HG03196 (cell line): ENCODE measurements around the gene DNAAF1.
"Not testable (repeated sequence)": the region's sequence is repeated elsewhere in the genome, so short reads cannot be mapped to it uniquely, and the experiment has no call there.

ENCODE experiments used
- ATAC-seq: cut with Tn5 transposase; IDR thresholded peaks from one replicate; pipeline ENCODE4 v1.9.1; 2021; ENCODE audit not compliant: unreplicated experiment

DNAAF1 gene

GRCh38 chr16:84182680-84183571 lies 37.8 kb downstream of the DNAAF1 start:
- no peak for ATAC-seq

- no peak for ATAC-seq
Measured at GRCh38 chr16:84183572-84183875, 38.4 kb downstream of the DNAAF1 start.

DNA sequence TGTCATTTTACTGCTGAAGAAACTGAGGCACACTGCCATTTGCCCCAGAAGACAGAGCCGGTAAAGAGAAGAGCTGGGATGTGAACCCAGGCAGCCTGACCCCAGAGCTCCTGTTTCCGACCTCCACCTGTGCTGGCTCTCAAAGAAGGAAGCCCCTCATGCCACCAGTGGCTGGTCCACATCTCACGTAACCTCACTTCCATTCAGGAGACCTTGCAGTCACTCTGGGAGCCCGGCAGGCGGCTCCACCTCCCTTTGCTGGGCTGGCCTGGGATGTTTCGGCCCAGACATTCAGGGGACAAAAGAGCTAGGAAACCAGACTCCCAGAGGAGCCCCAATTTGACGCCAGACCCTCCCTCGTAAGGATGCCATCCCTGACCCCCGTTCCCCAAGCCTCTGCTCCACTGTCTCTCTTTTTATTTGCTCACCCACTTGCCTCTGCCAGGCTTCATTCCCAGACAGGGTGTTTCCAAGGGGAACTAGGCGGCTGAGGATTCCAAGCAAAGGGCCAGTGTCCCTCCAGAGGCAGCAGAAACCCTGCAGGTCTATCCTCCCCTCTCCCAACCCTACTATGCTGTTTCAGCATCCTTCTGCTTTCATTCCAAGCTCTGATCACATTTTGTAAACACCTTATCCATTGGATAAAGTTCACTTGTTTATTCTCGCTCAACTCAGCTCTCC lies 38.9 kb downstream of the DNAAF1 start:
- no peak for ATAC-seq

DNA sequence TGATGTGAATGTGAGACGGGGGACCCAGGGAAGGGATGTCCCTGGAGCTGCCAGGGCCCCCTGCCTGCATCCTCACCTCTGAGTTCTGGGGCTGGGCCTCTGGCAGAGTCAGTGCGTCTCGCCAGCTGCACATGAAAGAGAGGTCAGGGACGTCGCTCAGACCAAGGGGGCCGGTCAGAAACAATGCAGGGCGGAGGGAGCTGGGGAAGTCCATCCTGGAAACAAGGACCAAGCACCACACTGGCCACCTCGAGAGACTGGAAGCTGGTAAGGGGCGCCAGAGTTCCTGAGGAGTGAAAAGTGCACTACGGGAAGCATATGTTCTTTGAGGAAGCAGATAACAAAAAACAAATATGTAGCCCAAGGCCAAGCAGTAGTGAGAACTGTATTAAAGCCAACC lies 39.7 kb downstream of the DNAAF1 start:
- ATAC-seq: no peak

DNA sequence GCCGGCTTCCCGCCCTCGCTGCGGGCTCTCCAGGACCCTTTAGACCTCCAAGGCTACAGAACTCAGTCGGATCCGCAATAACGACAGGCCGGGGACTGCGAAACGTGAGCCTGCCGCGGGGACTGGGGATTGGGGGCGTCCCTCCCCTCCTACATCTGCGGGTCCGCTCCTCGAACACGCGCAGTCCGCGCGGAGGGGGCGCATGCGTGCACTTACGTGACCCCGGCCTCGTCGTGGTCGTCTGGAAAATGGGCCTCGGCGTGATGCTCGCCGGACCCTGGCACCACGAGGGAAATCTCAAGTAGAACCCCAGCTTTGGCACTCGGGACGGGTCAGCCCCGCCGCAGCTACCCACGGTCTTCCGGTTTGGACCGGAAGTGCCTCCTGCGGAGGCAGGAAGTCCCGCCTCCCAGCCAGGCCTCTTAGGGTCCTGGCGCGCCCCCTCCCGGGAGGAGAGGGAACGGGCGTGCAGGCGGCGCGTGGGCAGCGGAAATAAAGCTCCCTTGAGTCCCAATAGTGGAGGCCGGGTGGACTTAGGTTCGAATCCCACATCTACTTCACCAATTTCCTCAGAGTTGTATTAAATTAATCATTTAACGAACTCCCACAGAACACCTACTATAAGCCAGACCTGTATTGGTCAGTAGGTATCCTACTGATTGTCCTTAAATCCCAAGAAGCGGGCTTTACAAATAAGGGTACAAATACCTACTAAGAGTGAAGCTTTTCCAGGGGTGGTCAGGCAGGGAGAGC lies 41.8 kb downstream of the DNAAF1 start, which contains the start of gene TAF1C:
Gene TAF1C (minus strand): TSS at position 373 of the 753 bp plus-strand sequence. CDS start 2,069 bp downstream, outside the sequence.
- ATAC-seq: peak; percentile 96

- no peak for ATAC-seq
Measured at GRCh38 chr16:84190731-84191388, 45.8 kb downstream of the DNAAF1 start, which contains the start of gene ADAD2. ADAD2 (plus strand) TSS chr16:84191157; CDS start chr16:84191231, 74 bp downstream.

DNA sequence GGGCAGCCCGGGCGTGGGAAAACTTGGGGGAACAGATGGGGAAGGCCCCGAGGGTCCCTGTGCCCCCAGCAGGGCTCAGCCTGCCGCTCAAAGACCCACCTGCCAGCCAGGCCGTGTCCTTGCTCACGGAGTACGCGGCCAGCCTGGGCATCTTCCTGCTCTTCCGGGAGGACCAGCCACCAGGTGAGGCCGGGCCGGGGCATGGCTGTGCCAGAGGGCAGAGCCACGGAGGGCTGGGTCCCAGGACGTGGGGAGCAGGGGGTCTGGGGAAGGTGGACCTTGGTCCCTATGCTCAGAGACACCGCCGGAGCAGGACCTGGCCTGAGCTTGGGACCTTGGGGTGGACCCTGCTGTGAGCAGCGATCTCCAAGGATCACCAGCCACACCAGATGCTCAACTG lies 46.4 kb downstream of the DNAAF1 start:
- ATAC-seq: no peak

DNA sequence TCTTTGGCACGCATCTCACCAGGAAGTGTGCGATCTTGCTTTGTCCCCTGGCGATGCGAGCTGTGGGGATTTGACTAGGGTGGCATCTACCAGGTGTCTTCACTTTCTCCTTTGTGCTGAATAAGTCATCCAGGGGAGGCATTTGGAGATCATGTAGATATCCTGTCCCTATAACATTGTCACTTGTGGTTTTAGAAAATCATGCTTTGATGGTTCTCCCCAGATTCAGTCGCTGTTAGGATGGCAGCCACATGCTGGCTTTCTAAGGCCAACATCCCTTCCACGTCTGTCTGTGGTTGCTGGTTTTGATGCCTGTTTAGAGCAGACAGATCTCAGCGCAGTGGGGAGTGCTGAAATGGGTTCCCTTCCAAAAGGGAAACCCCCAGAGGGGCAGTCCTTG lies 48.4 kb downstream of the DNAAF1 start:
- ATAC-seq: no peak

DNA sequence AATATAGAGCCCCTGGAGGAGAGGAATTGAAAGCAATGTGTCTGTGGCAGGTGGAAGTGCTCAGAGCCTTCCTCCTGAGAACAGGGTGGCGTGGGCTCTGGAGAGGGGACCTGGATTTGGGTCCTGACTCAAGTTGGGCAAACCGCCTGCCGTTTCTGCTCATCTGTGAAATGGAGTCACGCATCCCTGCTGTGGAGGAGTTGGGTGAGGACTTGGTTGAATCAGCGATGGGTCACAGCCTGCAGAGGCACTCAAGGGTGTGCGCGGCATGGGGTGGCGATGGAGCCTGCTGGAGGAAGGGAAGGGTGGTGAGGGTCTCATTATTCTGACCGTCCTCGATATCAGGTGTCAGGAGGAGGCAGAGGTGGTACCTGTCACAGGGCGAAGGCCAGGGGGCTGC lies 48.9 kb downstream of the DNAAF1 start:
- ATAC-seq: peak; percentile 7

DNA sequence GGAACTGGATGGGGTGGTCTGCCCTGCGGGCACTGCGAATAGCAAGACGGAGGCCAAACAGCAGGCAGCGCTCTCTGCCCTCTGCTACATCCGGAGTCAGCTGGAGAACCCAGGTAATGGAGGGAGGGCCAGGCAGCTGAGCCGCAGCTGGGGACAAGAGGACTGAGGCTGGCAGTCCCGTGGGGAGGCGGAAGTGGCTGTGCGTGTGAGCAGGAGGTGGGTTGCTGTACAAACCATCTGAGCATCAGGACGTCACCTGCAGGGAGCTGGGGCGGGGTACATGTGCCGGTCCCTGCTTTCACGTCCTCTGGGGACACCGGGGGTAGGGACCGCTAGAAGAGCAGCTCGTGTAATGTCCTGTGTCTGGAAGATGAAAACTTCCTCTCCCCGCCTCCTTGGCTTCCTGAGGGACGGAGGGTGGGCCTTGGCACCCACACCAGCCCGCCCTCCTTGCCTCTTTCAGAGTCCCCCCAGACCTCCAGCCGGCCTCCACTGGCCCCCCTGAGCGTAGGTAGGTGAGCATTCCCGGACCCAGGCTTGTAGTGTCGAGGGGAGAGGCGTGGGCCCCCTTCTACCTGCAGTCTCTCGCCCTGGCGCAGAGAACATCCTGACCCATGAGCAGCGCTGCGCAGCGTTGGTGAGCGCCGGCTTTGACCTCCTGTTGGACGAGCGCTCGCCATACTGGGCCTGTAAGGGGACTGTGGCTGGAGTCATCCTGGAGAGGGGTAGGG lies 49.5 kb downstream of the DNAAF1 start:
- ATAC-seq: peak; percentile 63

GRCh38 chr16:84195201-84196093 lies 50.3 kb downstream of the DNAAF1 start:
- ATAC-seq: no peak

GRCh38 chr16:84196101-84196500 lies 51.0 kb downstream of the DNAAF1 start:
- no peak for ATAC-seq

DNA sequence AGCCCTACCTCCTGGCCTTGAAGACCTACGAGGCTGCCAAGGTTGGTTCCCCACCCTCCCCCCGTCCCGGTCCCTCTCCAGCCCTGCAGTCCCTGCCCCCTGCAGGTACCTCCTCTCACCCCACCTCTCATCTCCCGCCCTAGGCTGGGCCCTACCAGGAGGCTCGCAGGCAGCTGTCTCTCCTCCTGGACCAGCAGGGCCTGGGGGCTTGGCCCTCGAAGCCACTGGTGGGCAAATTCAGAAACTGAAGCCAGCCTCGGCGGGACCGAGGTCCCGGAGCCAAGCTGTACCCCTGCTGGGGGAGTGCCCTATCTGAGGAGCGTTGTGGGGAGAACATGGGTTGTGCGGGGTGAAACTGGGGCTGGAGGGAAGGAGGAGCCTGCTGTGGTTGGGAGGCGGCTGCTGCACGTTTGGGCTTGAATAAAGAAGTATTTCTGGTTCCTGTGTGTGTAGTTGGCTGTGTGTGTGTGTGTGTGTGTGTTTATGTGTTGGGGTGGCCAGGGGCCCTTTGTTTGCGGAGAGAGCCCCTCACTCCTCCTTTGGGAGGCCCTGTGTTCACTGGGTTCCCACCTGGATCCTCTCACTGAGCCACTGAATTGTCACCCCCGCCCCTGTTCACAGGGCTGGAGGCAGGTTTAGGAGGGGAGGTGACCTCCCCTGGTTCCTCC lies 51.8 kb downstream of the DNAAF1 start:
- ATAC-seq: no peak

DNA sequence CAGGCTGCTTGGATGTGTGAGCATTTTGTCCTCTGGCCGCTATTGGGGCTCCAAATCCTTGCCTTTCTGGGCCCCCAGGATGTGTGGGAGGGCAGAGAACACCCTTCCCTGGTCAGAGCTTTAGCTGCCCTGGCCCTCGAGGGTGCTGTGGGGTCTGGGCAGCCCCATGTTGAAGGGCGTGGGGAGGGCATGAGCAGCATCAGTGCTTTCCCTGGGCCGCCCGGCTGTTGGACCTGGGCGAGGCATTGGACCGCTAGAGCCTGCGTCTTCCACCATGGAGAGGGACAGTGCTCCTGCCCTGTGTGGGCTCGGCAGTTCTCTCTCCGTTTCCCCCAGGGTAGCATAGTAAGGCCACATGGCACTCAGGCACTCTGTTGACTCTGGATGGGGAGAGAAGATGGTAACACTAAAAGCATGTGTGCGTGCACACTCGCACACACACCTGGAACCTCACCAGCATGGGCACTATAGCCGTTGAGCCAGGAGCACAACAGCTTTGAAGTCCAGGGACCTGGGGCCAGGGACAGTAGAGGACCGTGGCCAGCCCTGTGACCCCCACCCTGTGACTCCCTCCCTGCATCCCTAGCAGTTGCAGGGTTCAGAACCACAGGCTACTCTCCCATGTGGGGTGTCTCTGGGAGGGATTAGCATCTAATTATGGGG lies 52.5 kb downstream of the DNAAF1 start:
- no peak for ATAC-seq

- ATAC-seq: no peak
Measured at GRCh38 chr16:84198401-84198800, 53.3 kb downstream of the DNAAF1 start.

DNA sequence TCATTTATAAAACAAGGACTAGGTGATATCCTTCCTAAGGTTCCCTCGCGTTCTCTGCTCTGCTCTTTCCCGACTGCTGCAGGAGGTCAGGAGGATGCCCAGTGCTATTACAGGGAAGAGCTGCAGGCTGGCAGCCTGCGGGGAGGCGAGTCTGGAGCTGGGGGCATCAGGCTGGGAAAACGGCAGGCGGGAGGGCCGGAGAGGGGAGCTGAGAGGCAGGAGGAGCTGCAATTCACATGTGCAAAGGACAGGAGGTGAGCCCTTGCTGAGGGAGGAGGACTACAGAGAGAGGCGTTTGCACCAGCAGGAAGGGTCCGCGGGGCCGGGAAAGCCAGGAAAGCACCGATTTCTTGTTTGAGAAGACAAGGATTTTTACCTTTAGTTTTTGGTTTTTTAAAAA lies 54.0 kb downstream of the DNAAF1 start:
- no peak for ATAC-seq

- no peak for ATAC-seq
Measured at GRCh38 chr16:84199861-84200260, 54.8 kb downstream of the DNAAF1 start.

DNA sequence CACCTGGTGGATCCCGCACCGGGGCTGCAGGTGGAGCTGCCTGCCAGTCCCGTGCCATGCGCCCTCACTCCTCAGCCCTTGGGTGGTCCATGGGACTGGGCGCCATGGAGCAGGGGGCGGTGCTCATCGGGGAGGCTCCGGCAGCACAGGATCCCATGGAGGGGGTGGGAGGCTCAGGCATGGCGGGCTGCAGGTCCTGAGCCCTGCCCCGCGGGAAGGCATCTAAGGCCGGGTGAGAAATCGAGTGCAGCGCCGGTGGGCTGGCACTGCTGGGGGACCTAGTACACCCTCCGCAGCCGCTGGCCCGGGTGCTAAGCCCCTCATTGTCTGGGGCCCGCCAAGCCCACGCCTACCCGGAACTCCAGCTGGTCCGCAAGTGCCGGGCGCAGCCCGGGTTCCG lies 59.4 kb downstream of the DNAAF1 start:
- not testable (repeated sequence) for ATAC-seq
